HepG2 (cell line): Measurements from ENCODE around the gene SEMA7A.

Experiments used
- MEF2D ChIP-seq: sonication (generic); formaldehyde crosslinking; IDR thresholded peaks from 2 replicates; pipeline ENCODE4 v1.5.1; 2020; ENCODE audit warnings: mild to moderate bottlenecking, missing genetic modification reagents
- SKI ChIP-seq: fragments of 450-650 bp; IDR thresholded peaks from one replicate; pipeline ENCODE4 v1.6.1; 2018; ENCODE audit warnings: mild to moderate bottlenecking; ENCODE audit not compliant: partially characterized antibody

DNA sequence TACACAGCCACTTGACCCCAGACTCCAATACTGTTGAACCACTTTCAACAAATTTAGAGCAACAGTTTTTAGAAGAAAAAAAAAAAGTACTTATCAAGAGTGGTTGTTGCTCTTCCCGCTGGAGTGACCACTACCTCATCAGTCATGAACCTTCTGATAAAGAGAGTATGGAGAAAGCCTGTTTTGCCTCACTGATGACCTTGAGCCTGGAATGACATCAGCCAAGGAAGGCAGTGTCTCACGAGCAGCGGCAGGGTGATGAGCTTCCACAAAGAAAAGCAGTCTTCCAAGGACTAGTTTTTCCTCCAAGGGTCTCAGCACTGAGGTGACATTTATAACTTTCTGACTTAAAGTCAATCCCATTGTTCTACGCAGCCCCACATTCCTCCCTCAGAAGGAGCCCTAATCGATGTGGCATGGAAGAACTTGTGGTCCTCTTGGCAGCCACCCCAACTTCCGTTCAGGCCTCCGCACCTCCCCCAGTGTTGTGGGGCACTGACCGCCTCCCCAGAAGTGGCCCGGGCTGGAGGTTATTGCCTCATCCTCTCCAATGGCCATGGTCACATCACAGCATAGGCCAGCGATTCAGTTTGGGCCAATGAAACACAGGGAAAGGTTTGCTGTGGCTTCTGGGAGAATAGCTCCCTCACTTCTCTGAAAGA is 64.5 kb downstream of the SEMA7A start:
- TF ChIP-seq SKI (no peak), MEF2D (CRISPR knock-in tag) (no peak)
